AG04450 (cell line): ENCODE data around the gene ZNF681. TPM values are rescaled to one million over a fixed set of nuclear protein-coding genes. Genes with fewer than 3 reads are reported as not detected.

Source experiments
- CTCF ChIA-PET: fragments of 300-600, 350-600 bp; formaldehyde crosslinking; extraction: SDS; loops from one replicate; lab custom pipeline; 2022; ENCODE audit warnings: antibody characterized with exemption, inconsistent platforms; lab: Charles Lee
- POLR2A ChIA-PET: fragments of 350-600 bp; formaldehyde crosslinking; extraction: SDS; loops from one replicate; lab custom pipeline; 2021; ENCODE audit warnings: antibody characterized with exemption, inconsistent platforms; lab: Yijun Ruan, JAX
- DNase-seq: peaks from one replicate; pipeline ENCODE4 v3.0.0-alpha.2; 2011; ENCODE audit warnings: low read depth, low spot score
- H3K27ac ChIP-seq: one replicate; pipeline ENCODE4 v1.5.1; 2012; ENCODE audit warnings: low read depth, low read length, control low read depth
- H3K27me3 ChIP-seq: one replicate; pipeline ENCODE4 v1.6.0; 2012; ENCODE audit warnings: low read length; ENCODE audit not compliant: control insufficient read depth, insufficient read depth
- H3K4me3 ChIP-seq: 2 replicates; pipeline ENCODE4 v1.5.1; 2011; ENCODE audit warnings: mild to moderate bottlenecking, low read depth, low read length, control low read depth
- H3K9me3 ChIP-seq: 2 replicates; pipeline ENCODE4 v1.5.1; 2012; ENCODE audit warnings: low read length; ENCODE audit not compliant: control insufficient read depth, insufficient read depth
- CTCF ChIP-seq: IDR thresholded peaks from 2 replicates; pipeline ENCODE4 v1.5.1; 2011; ENCODE audit warnings: low read depth, low read length, control low read depth, inconsistent platforms
- polyA plus RNA-seq: library from polyadenylated mRNA; depleted of rRNA; stranded (reverse); fragments of >200 nt; gene quantifications from 2 replicates; pipeline ENCODE4 v1.2.3, GENCODE V29; 2011

Gene ZNF681
- polyA plus RNA-seq, 1 experiment: 0.82 TPM

GRCh38 chr19:23771316-23771715, 12.6 kb upstream of the ZNF681 start:
- Histone ChIP-seq H3K9me3 (peaks cover 14% of the 10 kb centered on the region), H3K27ac (no peak overlapping the region), H3K27me3 (no peaks in the 10 kb centered on the region), H3K4me3 (no peak overlapping the region)
- no peak for DNase-seq
- no peak for TF ChIP-seq CTCF
- ChIA-PET CTCF (no interaction called here), POLR2A (no interaction called here)

- H3K27me3 ChIP-seq: no peaks in the 10 kb centered on the region
- peaks cover 14% of the 10 kb centered on the region for H3K9me3 ChIP-seq
- CTCF ChIA-PET: no interaction called here
- POLR2A ChIA-PET: no interaction called here
- no peak for DNase-seq
- no peak for TF ChIP-seq CTCF
- H3K4me3 ChIP-seq: no peak overlapping the region
- H3K27ac ChIP-seq: no peak overlapping the region
Observed at GRCh38 chr19:23770672-23771250, 12.1 kb upstream of the ZNF681 start.

GRCh38 chr19:23769691-23770468, 11.2 kb upstream of the ZNF681 start:
- Histone ChIP-seq H3K9me3 (peaks cover 14% of the 10 kb centered on the region), H3K27ac (no peak overlapping the region), H3K27me3 (no peaks in the 10 kb centered on the region), H3K4me3 (no peak overlapping the region)
- no peak for DNase-seq
- POLR2A ChIA-PET: no interaction called here
- TF ChIP-seq CTCF: no peak
- CTCF ChIA-PET: no interaction called here

DNA sequence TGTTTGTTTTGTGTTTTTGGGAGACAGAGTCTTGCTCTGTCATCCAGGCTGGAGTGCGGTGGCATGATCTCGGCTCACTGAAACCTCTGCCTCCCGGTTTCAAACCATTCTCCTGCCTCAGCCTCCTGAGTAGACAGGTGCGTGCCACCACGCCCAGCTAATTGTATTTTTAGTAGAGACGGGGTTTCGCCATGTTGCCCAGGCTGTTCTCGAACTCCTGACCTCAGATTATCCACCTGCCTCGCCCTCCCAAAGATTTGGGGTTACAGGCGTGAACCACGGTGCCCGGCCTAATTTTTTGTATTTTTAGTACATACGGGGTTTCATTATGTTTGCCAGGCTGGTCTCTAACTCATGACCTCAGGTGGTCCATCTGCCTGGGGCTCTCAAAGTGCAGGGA, 8.3 kb upstream of the ZNF681 start:
- no peak for DNase-seq
- peaks cover 24% of the 10 kb centered on the region for H3K9me3 ChIP-seq
- no peaks in the 10 kb centered on the region for H3K27me3 ChIP-seq
- no peak overlapping the region for H3K27ac ChIP-seq
- CTCF ChIA-PET: no interaction called here
- no peak for TF ChIP-seq CTCF
- POLR2A ChIA-PET: no interaction called here
- no peak overlapping the region for H3K4me3 ChIP-seq

DNA sequence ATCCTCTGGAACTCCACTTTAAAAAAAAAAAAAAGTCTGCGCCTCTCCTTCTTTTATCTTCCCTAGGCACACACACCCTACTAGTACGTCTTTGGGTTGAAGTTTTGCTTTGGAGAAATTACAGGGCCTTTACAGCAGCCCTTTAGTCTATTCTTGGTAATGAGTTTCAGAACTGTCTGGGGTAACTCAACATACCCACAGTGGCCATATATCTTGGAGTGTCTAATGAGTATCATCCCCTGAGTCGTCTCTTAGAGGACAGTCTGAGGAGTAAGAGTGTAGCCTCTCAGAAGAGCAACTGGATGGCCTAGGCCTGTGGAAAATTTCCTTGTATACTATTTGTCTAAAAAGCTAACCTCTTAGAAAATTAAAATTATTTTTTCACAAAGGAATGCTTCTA, 6.1 kb upstream of the ZNF681 start:
- H3K9me3 ChIP-seq: peaks cover 24% of the 10 kb centered on the region
- POLR2A ChIA-PET: no interaction called here
- CTCF ChIA-PET: no interaction called here
- H3K4me3 ChIP-seq: no peak overlapping the region
- H3K27ac ChIP-seq: no peak overlapping the region
- TF ChIP-seq CTCF: no peak
- DNase-seq: no peak
- H3K27me3 ChIP-seq: no peaks in the 10 kb centered on the region
